ENCODE data around the gene OR2T10. TPM values are rescaled to one million over a fixed set of nuclear protein-coding genes. Genes with fewer than 3 reads are reported as not detected.
A peak's percentile ranks its signal among the peaks of the same experiment; 100 is the strongest.
"Not testable (repeated sequence)": the region's sequence is repeated elsewhere in the genome, so short reads cannot be mapped to it uniquely, and the experiment has no call there.

Gene OR2T10
- total RNA-seq = under 1 TPM in 3 of 8 experiments, not detected in 5; 0.08 to 0.28 (median 0.09) TPM

GRCh38 chr1:248597589-248597988 is at the start of gene OR2T10:
Gene OR2T10 (minus strand): TSS chr1:248597700. CDS start chr1:248593768, 3,932 bp downstream.
- H3K4me1 ChIP-seq (replicated peaks in 1 of 2) = no peaks in the 10 kb centered on the region
- no peak for ATAC-seq (replicated peaks in 6 of 8)
- 0 to 39% (median 27%) methylated on average over 1 to 5 of the region's 6 CpGs; no CpG with 5 or more reads in 6 of the 10 experiments for WGBS, 10 experiments
- no peak within 1 kb of the TSS for H3K27ac ChIP-seq
- H3K4me3 ChIP-seq = no peak within 1 kb of the TSS
- in situ Hi-C loops (cut with MboI; ENCODE audit: low pct_unique_long_range_greater_than_20kb in 2 of 9, low sequenced_read_pairs in 9 of 9, unreplicated experiment in 9 of 9) = no loop called here

GRCh38 chr1:248645178-248645577 is 47.7 kb upstream of the OR2T10 start, which contains the start of gene OR2T35:
Gene OR2T35 (minus strand): TSS chr1:248645278. CDS start chr1:248639258, 6,020 bp downstream.
- ATAC-seq (replicated peaks in 6 of 8); in situ Hi-C loops (cut with MboI; ENCODE audit: low pct_unique_long_range_greater_than_20kb in 2 of 9, low sequenced_read_pairs in 9 of 9, unreplicated experiment in 9 of 9); H3K4me1 ChIP-seq (replicated peaks in 1 of 2); H3K4me3 ChIP-seq; H3K27ac ChIP-seq: not testable (repeated sequence)
- 0% methylated on average over 1 of the region's 3 CpGs; no CpG with 5 or more reads in 9 of the 10 experiments for WGBS, 10 experiments

DNA sequence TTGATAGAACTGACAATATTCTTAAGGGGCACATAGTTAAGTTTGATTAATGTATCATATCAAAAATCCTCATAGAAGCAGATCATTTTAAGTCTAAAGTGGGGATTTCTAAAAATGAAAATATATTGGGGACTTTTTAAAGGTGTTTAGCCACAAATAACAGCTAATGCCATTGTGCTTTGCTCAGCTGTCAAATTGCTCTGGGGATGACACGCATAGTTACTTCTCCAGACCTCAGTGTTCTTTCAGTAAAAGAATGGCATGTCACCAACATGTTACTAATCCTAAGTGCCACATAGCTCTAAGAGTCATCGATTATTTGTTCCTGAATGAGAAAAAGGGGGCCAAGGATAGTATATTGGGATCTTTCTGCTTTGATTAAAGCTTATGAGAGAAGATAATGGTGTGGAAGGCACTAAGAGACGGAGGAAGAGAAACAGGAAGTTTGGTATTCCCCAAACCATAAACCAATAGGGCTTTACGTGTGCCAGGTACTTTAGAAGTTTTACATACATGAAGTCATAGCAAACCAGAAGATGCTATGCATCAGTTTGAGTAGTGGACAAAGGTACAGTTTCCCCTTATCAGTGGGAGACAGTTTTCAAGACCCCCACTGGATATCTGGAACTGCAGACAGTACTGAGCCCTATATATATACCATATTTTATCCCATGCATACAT is 45.6 kb upstream of the OR2T10 start:
- WGBS, 10 experiments = no CpG with 5 or more reads among the region's 4 CpGs
- in situ Hi-C loops (cut with MboI; ENCODE audit: low pct_unique_long_range_greater_than_20kb in 2 of 9, low sequenced_read_pairs in 9 of 9, unreplicated experiment in 9 of 9); H3K4me1 ChIP-seq (replicated peaks in 1 of 2); H3K27ac ChIP-seq; H3K4me3 ChIP-seq; ATAC-seq (replicated peaks in 6 of 8): not testable (repeated sequence)

DNA sequence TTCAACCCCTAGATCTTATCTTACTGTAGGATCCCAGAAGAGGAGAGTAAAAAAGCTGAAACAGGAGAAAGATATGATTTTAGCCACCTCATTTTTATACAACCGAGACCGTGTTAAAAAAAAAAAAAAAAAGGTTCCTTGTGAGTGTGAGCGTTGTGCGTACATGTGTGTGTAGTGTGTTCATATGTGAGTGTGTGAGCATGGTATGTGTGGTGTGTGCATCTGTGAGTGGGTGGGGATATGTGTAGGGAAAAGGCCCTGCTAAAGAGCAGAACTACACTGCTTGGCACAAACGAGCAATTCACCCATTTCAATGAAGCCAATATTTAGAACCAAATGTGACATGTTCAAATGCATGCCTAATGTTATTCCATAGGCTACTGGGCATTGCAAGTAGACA is 44.1 kb upstream of the OR2T10 start:
- H3K27ac ChIP-seq; ATAC-seq (replicated peaks in 6 of 8); in situ Hi-C loops (cut with MboI; ENCODE audit: low pct_unique_long_range_greater_than_20kb in 2 of 9, low sequenced_read_pairs in 9 of 9, unreplicated experiment in 9 of 9); H3K4me3 ChIP-seq; H3K4me1 ChIP-seq (replicated peaks in 1 of 2): not testable (repeated sequence)
- no CpG with 5 or more reads among the region's 5 CpGs for WGBS, 10 experiments

DNA sequence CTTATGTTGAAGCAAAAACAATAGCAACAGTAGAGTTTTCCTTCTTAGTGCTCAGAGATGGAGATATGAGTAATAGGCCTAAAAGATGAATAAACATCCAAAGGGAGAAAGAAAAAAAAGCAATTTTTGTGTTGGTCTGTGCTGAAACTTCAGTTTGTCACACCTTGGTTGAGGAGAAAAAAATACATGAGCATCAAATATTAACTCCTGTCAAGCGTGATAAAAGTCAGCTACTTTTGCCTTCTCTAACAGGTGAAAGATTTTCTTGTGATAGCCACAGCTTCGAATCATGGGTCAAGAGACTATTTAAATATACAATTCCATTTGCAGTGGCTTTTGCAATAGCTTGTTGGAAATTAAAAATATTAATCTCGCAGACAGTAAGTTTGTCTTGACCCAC is 43.4 kb upstream of the OR2T10 start:
- H3K4me1 ChIP-seq (replicated peaks in 1 of 2); H3K27ac ChIP-seq; H3K4me3 ChIP-seq; ATAC-seq (replicated peaks in 6 of 8); in situ Hi-C loops (cut with MboI; ENCODE audit: low pct_unique_long_range_greater_than_20kb in 2 of 9, low sequenced_read_pairs in 9 of 9, unreplicated experiment in 9 of 9): not testable (repeated sequence)
- no CpG with 5 or more reads among the region's 3 CpGs for WGBS, 10 experiments

DNA sequence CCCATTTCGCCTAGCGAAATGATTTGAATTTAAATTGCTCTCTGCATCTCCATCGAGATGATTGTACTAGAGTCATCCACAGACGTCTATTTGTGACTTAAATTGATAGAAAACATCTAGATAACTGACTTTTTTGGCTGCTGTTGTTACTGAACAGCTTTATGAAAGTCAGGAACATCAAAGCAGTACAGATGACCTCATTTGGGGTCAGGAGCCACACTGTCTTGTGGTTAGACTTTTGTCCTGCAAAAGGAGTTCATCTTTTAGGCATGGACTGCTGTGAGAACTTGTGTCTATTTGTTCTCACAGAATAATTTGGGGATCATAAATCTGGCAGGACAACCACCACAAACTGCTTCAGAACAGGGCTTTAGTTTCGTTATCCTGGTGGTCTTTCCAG is 42.2 kb upstream of the OR2T10 start:
- H3K27ac ChIP-seq; H3K4me3 ChIP-seq; ATAC-seq (replicated peaks in 6 of 8); H3K4me1 ChIP-seq (replicated peaks in 1 of 2); in situ Hi-C loops (cut with MboI; ENCODE audit: low pct_unique_long_range_greater_than_20kb in 2 of 9, low sequenced_read_pairs in 9 of 9, unreplicated experiment in 9 of 9): not testable (repeated sequence)
- WGBS, 10 experiments = no CpG with 5 or more reads among the region's 5 CpGs

GRCh38 chr1:248636612-248637011 is 39.1 kb upstream of the OR2T10 start:
- H3K4me1 ChIP-seq (replicated peaks in 1 of 2); in situ Hi-C loops (cut with MboI; ENCODE audit: low pct_unique_long_range_greater_than_20kb in 2 of 9, low sequenced_read_pairs in 9 of 9, unreplicated experiment in 9 of 9); H3K27ac ChIP-seq; ATAC-seq (replicated peaks in 6 of 8); H3K4me3 ChIP-seq: not testable (repeated sequence)
- no CpG with 5 or more reads among the region's 5 CpGs for WGBS, 10 experiments

DNA sequence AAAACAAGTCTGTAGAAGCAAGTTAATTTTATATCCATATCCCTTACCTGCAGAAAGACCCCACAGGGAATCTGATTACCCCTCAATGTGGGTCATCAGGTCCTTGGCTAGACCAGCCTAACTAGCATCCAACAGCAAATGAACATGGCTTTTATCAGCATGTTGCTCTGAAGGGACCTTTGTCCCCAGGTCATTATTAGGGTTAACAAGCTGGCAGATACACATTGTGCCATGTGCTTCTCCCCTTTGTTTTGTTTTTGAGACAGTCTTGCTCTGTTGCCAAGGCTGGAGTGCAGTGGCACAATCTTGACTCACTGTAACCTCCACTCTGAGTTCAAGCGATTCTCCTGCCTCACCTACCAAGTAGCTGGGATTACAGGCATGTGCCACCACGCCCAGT is 37.5 kb upstream of the OR2T10 start, which contains the start of gene OR2T11:
OR2T11 (minus strand) TSS at position 101 of the 400 bp plus-strand sequence. CDS start 7,963 bp downstream, outside the sequence.
- H3K4me1 ChIP-seq (replicated peaks in 1 of 2); H3K27ac ChIP-seq; H3K4me3 ChIP-seq; ATAC-seq (replicated peaks in 6 of 8); in situ Hi-C loops (cut with MboI; ENCODE audit: low pct_unique_long_range_greater_than_20kb in 2 of 9, low sequenced_read_pairs in 9 of 9, unreplicated experiment in 9 of 9): not testable (repeated sequence)
- WGBS, 10 experiments = no CpG with 5 or more reads among the region's 2 CpGs

DNA sequence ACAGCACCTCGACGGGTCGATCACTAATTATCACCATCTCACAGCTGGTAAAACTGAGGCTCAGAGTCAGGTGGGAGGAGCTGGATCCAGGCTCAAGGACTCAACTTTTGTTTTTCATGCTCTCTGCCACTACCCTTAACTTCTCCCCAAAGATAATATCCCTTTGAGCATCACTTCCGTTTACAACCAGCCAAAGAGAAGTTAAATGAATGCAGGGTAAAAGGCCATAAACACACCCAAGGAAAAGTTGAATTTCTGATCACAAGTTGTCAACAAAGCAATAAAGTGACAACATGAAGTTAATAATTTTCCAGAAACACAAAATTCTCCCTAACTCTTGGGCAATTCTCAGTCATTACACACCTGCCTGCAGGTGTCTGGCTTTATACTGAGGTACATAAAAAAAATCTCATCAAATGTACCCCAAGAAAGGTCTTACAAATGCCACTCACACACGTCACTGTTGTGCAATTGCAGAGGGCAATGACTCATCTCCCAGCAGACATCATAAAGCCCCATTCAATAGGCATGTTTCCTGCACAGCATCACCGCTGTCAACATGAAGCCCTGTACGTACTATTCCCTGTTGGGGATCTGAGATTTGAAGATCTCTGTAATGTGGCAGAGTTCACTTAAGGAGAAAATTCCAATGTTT is 34.0 kb upstream of the OR2T10 start:
- no peak for ATAC-seq (replicated peaks in 6 of 8)
- WGBS, 10 experiments = 0 to 68% (median 28%) methylated on average over 1 to 7 of the region's 7 CpGs; no CpG with 5 or more reads in 4 of the 10 experiments
- in situ Hi-C loops (cut with MboI; ENCODE audit: low pct_unique_long_range_greater_than_20kb in 2 of 9, low sequenced_read_pairs in 9 of 9, unreplicated experiment in 9 of 9) = no loop called here
- Histone ChIP-seq H3K4me1 (replicated peaks in 1 of 2) (no peaks in the 10 kb centered on the region), H3K27ac (no peak overlapping the region), H3K4me3 (no peak overlapping the region)

- H3K27ac ChIP-seq = no peak overlapping the region
- 0 to 80% (median 26%) methylated on average over 1 to 2 of the region's 2 CpGs; no CpG with 5 or more reads in 5 of the 10 experiments for WGBS, 10 experiments
- in situ Hi-C loops (cut with MboI; ENCODE audit: low pct_unique_long_range_greater_than_20kb in 2 of 9, low sequenced_read_pairs in 9 of 9, unreplicated experiment in 9 of 9) = no loop called here
- H3K4me1 ChIP-seq (replicated peaks in 1 of 2) = no peaks in the 10 kb centered on the region
- ATAC-seq (replicated peaks in 6 of 8) = no peak
- H3K4me3 ChIP-seq = no peak overlapping the region
Observed at GRCh38 chr1:248630551-248630950, 33.1 kb upstream of the OR2T10 start.

DNA sequence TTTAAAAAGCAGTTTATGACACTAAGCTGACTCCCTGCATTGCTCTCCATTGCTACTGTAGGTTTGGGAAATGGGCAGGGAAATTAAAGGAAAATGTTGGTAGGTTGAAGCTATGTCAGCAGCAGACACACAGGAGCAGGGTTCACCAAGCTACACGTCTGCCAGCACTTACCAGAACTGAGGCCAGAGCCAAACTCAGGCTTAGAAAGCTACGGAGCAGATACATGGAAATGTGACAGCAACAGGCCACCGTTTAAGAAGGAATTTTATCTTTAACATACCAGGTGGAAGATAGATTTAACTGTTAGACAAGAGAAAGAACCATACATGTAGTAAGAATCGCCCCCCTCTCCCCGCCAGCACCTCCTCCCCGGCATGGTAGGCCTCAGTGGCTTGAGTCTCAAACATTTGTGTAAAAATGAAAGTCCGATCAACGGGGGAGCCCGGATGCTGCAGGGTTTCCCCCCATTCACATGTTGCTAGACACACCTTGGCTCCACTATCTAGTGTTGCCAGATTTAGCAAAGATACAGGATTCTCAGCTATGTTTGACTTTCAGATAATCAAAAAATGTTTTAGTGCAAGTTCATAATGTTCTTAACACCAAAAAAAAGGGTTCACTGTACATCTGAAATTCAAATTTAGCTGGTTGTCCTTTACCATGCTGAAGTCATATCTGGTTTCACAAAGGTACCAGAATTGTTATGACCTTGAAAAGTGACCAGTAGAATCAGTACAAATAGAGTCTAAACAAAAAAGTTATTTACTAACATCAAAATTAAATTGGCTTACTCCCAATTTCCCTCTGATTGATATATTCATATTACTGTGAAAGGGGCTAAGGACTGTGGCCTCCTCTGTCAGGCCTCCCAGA is 30.7 kb upstream of the OR2T10 start:
- H3K27ac ChIP-seq = no peak overlapping the region
- no peak overlapping the region for H3K4me3 ChIP-seq
- ATAC-seq (replicated peaks in 6 of 8) = no peak
- 20 to 71% (median 50%) methylated on average over 1 to 6 of the region's 9 CpGs; no CpG with 5 or more reads in 3 of the 10 experiments for WGBS, 10 experiments
- in situ Hi-C loops (cut with MboI; ENCODE audit: low pct_unique_long_range_greater_than_20kb in 2 of 9, low sequenced_read_pairs in 9 of 9, unreplicated experiment in 9 of 9) = no loop called here
- no peaks in the 10 kb centered on the region for H3K4me1 ChIP-seq (replicated peaks in 1 of 2)

DNA sequence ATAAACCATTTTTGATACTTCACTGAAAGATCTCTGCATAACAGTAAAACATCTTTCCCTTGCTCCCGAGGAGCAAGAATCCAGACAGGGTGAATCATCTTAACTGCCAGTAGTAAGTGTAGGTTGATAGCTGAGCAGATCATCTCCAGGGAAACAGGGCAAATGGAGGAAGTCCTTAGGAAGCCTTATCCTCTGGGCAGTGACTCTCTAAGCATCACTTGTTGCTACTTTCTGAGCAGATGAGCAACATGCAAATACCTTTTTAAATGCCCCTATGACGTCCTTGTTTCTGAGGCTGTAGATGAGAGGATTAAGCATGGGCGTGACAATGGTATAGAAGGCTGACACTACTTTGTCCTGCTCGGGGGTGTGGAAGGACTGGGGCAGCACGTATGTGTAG is 28.5 kb upstream of the OR2T10 start:
- ATAC-seq (replicated peaks in 6 of 8) = peak in 1 of 8 experiments; percentile 35
- H3K4me1 ChIP-seq (replicated peaks in 1 of 2) = no peaks in the 10 kb centered on the region
- 11 to 67% (median 27%) methylated on average over 1 to 5 of the region's 5 CpGs; no CpG with 5 or more reads in 3 of the 10 experiments for WGBS, 10 experiments
- no peak overlapping the region for H3K4me3 ChIP-seq
- in situ Hi-C loops (cut with MboI; ENCODE audit: low pct_unique_long_range_greater_than_20kb in 2 of 9, low sequenced_read_pairs in 9 of 9, unreplicated experiment in 9 of 9) = no loop called here
- H3K27ac ChIP-seq = no peak overlapping the region

DNA sequence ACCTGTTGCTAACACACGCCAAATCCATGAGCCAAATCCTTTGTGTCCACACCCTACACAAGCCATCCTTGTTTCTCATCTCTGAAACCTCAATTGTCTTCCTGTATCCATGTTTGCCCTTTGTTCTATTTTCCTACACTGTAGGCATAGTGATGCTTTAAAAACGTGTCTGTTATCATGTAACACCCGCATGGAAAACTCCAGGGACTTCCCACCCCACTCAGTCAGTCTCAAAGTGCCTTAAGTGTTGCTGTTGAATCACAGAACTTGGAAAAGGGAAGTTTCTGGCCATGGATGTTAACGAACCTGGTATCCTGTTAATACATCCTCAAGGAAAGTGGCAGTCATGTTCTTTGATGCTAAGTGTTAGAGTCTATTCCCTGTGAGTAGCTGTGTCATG is 27.7 kb upstream of the OR2T10 start:
- WGBS, 10 experiments = 5 to 57% (median 27%) methylated on average over 2 to 4 of the region's 4 CpGs; no CpG with 5 or more reads in 2 of the 10 experiments
- ATAC-seq (replicated peaks in 6 of 8) = no peak
- H3K27ac ChIP-seq = no peak overlapping the region
- in situ Hi-C loops (cut with MboI; ENCODE audit: low pct_unique_long_range_greater_than_20kb in 2 of 9, low sequenced_read_pairs in 9 of 9, unreplicated experiment in 9 of 9) = no loop called here
- no peak overlapping the region for H3K4me3 ChIP-seq
- H3K4me1 ChIP-seq (replicated peaks in 1 of 2) = no peaks in the 10 kb centered on the region
